A549 treated with dexamethasone at 1 μM for 4 hours (cell line): Measurements from ENCODE around the gene CWH43. TPM values are rescaled to one million over a fixed set of nuclear protein-coding genes. Genes with fewer than 3 reads are reported as not detected.

ENCODE experiments used
- total RNA-seq: library from RNA; stranded (reverse); fragments of 200-300 nt; extraction: Qiagen RNA extraction; gene quantifications from 5 replicates; pipeline ENCODE4 v1.2.3, GENCODE V29; 2022

CWH43 gene
- not detected in 5 replicates for total RNA-seq

GRCh38 chr4:48985976-48986653 lies at the start of gene CWH43:
TSS of gene CWH43 (plus strand) at chr4:48986275. CDS start at chr4:48986430, 155 bp downstream.

Other genes starting within 250 kb of the CWH43 start
- 6.0 to 14.3 TPM (median 11.2 TPM) in 5 replicates for gene FRYL, start 206.0 kb upstream of the CWH43 start, total RNA-seq
- 124 to 177 TPM (median 130 TPM) in 5 replicates for gene OCIAD1, start 155.2 kb upstream of the CWH43 start, total RNA-seq
- gene OCIAD2, start 79.5 kb upstream of the CWH43 start, total RNA-seq, result 88.3 to 149 TPM (median 98.2 TPM) in 5 replicates